MCF 10A (cell line): ENCODE measurements around the gene ATRN. TPM values are rescaled to one million over a fixed set of nuclear protein-coding genes. Genes with fewer than 3 reads are reported as not detected.

Experiments
- BruUV-seq: library from RNA; stranded (reverse); fragments of 400-500 nt; replicated peaks from 2 replicates; lab custom pipeline; 2021; lab: Mats Ljungman, UMichigan
- CTCF ChIA-PET: fragments of 300-600 bp; sonication (Branson Sonifier 250); formaldehyde crosslinking; extraction: SDS; loops from one replicate; lab custom pipeline; 2021; ENCODE audit warnings: antibody characterized with exemption, inconsistent platforms; lab: Yijun Ruan, JAX
- POLR2A ChIA-PET: fragments of 300-600, 350-650 bp; sonication (Branson Sonifier 250); formaldehyde crosslinking; extraction: SDS; loops from one replicate; lab custom pipeline; 2020; ENCODE audit warnings: antibody characterized with exemption, inconsistent platforms; lab: Yijun Ruan, JAX
- DNase-seq: peaks from one replicate; pipeline ENCODE4 v3.0.0-alpha.2; 2018; ENCODE audit not compliant: unreplicated experiment
- H3K27ac Mint-ChIP-seq: one replicate; pipeline ENCODE4 v1.8.0; 2022; ENCODE audit warnings: mild to moderate bottlenecking, low read depth, mixed read lengths; ENCODE audit not compliant: unreplicated experiment
- H3K27me3 Mint-ChIP-seq: one replicate; pipeline ENCODE4 v1.8.0; 2022; ENCODE audit warnings: mixed read lengths; ENCODE audit not compliant: insufficient read depth, unreplicated experiment
- H3K36me3 Mint-ChIP-seq: one replicate; pipeline ENCODE4 v1.8.0; 2022; ENCODE audit warnings: mild to moderate bottlenecking, moderate library complexity, mixed read lengths; ENCODE audit not compliant: insufficient read depth, unreplicated experiment
- H3K4me1 Mint-ChIP-seq: one replicate; pipeline ENCODE4 v1.8.0; 2022; ENCODE audit warnings: mixed read lengths; ENCODE audit not compliant: insufficient read depth, unreplicated experiment
- H3K4me3 Mint-ChIP-seq: one replicate; pipeline ENCODE4 v1.8.0; 2022; ENCODE audit warnings: mild to moderate bottlenecking, moderate library complexity, mixed read lengths; ENCODE audit not compliant: unreplicated experiment
- H3K9me3 Mint-ChIP-seq: one replicate; pipeline ENCODE4 v1.8.0; 2022; ENCODE audit warnings: mixed read lengths; ENCODE audit not compliant: unreplicated experiment
- CTCF ChIP-seq: fragments of 200-600 bp; IDR thresholded peaks from one replicate; pipeline ENCODE4 v1.8.0; 2022; ENCODE audit warnings: antibody characterized with exemption, mild to moderate bottlenecking; ENCODE audit not compliant: unreplicated experiment
- intact Hi-C: fragments of 100-400 bp; cut with micrococcal nuclease; formaldehyde crosslinking; loops from 2 replicates; pipeline ENCODE4 v1.14.1; 2022
- total RNA-seq: library from RNA; stranded (reverse); gene quantifications from 2 replicates; pipeline ENCODE4 v1.2.3, GENCODE V29; 2022

ATRN gene
- total RNA-seq, 1 experiment from 2014 or later: 29.7 TPM

DNA sequence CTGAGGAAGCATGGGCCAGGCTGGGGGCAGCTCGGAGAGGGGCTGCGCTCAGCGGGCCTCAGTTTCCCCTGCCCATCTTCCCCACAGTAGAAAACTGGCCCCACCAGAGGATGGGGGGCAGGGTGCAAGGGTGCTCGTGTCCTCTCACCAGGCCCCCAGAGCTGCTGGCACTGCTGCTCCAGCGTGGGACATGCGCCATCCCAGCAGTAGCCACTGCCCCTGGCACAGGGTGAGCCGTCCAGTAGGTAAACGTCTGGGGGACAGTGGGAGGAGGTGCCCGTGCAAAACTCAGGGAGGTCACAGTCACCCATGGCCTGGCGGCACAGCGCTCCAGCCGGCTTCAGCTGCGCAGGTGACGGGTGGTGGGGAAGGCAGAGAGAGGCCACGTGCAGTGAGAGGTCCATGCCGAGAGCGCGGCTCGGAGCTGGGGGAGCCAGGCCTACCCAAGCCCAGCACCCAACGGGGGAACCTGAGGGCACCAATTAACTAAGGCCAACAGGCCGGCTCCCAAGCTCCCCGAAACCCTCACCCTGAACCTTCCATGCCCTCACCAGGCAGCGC, 201.2 kb downstream of the ATRN start:
- BruUV-seq: no TSS peak
- no peaks in the 10 kb centered on the region for H3K4me1 Mint-ChIP-seq
- ChIA-PET CTCF (interaction anchor here (0.6 to 2.2 kb wide), 4 partner anchors 14 to 599 kb away, joined by 3 to 15 read pairs (median 4); no protein-coding TSS in a partner anchor), POLR2A (no interaction called here)
- no peak overlapping the region for H3K4me3 Mint-ChIP-seq
- no peak overlapping the region for H3K27ac Mint-ChIP-seq
- no peaks in the 10 kb centered on the region for H3K36me3 Mint-ChIP-seq
- no peak for TF ChIP-seq CTCF
- H3K27me3 Mint-ChIP-seq: peaks cover 50% of the 10 kb centered on the region
- no peak for DNase-seq
- intact Hi-C loops: loop anchor here (10.0 kb wide), 1 partner anchor 107 kb away; no protein-coding TSS in a partner anchor
- H3K9me3 Mint-ChIP-seq: no peaks in the 10 kb centered on the region

GRCh38 chr20:3672547-3673171, 201.8 kb downstream of the ATRN start:
- POLR2A ChIA-PET: no interaction called here
- Mint-ChIP-seq H3K4me3 (no peak overlapping the region), H3K36me3 (no peaks in the 10 kb centered on the region), H3K9me3 (no peaks in the 10 kb centered on the region), H3K27me3 (peaks cover 50% of the 10 kb centered on the region), H3K4me1 (no peaks in the 10 kb centered on the region), H3K27ac (no peak overlapping the region)
- CTCF ChIA-PET: interaction anchor here (0.7 to 8.9 kb wide), 5 partner anchors 13 to 373 kb away, joined by 3 to 154 read pairs (median 3); no protein-coding TSS in a partner anchor
- no peak for TF ChIP-seq CTCF
- DNase-seq: no peak
- intact Hi-C loops: loop anchor here (10.0 kb wide), 1 partner anchor 108 kb away; no protein-coding TSS in a partner anchor
- BruUV-seq: no TSS peak

DNA sequence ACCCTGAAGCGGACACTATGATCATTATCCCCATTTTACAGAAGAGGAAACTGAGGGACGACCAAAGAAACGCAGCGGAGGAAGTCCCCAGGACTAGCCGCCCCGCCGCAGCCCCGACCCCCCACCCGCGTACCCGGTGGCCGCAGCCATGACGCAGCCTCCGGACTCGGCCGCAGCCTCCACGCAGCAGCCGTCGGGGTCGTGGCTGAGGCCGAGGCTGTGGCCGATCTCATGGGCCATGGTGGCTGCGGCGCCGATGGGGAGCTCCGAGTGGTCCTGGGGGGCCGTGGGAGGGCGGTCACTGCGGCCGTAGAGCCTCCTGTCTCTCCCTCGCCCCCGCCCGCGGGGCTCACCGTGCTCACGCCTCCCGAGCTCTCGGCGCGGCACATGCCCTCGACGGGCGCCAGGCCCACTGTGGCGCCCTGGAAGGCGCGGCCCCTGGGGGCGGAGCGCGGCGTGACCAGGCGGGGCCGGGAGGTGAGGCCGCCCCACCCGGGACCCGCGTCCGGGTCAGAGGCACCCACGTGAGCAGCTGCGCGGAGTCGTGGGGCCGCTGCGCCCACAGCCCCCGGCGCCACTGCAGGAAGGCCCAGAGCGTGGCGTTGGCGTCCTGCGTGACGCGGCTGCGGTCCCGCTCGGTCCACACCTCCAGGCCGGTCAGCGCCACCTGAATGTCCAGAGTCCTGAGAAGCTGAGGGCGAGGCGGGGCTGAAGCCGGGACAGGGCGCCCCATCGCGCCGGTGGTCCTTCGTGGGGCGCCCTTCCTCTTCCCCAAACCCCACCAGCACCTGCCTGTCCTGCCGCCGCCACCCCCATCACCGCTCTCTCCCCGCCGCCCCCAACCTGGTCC, 202.6 kb downstream of the ATRN start:
- TF ChIP-seq CTCF: no peak
- H3K36me3 Mint-ChIP-seq: no peaks in the 10 kb centered on the region
- H3K9me3 Mint-ChIP-seq: no peaks in the 10 kb centered on the region
- CTCF ChIA-PET: interaction anchor here (0.7 to 8.9 kb wide), 6 partner anchors 14 to 373 kb away, joined by 3 to 154 read pairs (median 3); partner anchors contain the start of gene ADISSP
- no peak overlapping the region for H3K27ac Mint-ChIP-seq
- no peaks in the 10 kb centered on the region for H3K4me1 Mint-ChIP-seq
- no peak for DNase-seq
- peaks cover 50% of the 10 kb centered on the region for H3K27me3 Mint-ChIP-seq
- POLR2A ChIA-PET: interaction anchor here (1.1 to 1.6 kb wide), 2 partner anchors 14 to 111 kb away, joined by 3 read pairs; no protein-coding TSS in a partner anchor
- no TSS peak for BruUV-seq
- H3K4me3 Mint-ChIP-seq: no peak overlapping the region
- intact Hi-C loops: loop anchor here (10.0 kb wide), 1 partner anchor 109 kb away; no protein-coding TSS in a partner anchor
